ENCODE data around the gene GPATCH8.
"Not testable (repeated sequence)": the region's sequence is repeated elsewhere in the genome, so short reads cannot be mapped to it uniquely, and the experiment has no call there.

Gene GPATCH8

DNA sequence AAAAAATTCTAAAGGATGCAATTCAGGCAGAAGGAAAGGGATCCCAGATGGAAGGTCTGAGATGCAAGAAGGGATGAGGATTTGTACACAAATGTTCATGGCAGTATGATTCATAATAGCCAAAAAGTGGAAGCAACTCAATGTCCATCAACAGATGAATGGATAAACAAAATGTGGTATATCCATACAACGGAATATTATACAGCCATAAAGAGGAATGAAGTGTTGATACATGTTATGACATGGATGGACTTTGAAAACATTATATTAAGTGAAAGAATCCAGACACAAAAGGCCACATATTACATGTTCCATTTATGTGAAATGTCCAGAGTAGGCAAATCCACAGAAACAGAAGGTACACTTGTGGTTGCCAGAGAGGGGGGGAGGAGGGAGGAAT is 23.9 kb upstream of the GPATCH8 start:
- no peak for DNase-seq (ENCODE audit: low read depth in 2 of 2)

DNA sequence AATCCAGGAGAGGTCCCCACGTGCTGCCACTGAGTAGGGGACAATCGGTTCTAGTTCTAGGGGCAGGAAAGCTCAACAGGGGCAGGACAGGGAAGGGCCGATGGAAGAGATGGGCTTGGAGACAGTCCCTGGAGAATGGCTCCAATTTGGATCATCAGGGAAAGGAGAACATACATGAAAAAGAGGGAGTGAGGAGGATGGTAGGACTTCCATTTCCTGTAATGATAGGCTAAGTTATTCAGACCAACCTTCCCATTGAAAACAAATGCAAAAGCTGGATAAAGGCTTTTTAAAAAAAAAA is 20.4 kb upstream of the GPATCH8 start:
- no peak for DNase-seq (ENCODE audit: low read depth in 2 of 2)

DNA sequence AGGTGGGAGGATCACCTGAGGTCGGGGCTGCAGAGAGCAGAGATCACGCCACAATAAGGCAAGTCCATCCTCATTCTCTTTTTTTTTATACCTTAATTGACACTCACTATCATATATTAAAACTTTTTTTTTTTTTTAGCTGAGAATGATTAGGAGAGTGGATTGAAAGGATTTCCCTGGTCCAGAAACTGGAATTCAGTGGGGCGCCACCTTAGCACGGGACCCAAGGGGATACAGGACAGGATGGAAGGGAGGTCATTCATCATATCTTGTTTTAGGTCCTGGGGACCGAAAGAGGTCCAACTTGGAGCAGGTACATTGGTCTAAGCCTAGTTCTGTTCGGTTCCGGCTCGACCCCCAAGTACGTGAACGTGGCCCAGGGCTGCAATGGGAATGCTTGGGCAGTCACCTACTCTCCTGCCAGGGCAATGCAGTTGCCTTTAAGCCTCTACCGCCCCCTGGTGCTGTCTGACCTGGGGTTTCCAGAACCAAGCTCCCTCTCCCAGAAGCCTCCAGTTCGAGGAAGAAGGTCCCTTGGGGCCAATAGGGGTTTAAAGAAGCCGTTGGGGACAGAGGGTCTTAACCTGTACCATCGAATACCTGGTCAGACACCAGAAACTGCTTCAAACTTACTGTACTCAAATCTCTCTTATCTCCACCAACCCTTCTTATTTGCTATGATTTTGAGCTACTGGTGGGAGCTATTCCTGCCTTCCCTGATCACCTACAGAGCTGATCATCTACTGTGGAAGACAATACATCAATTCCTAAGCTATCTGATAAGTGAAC is 19.9 kb upstream of the GPATCH8 start:
- no peak for DNase-seq (ENCODE audit: low read depth in 2 of 2)

DNA sequence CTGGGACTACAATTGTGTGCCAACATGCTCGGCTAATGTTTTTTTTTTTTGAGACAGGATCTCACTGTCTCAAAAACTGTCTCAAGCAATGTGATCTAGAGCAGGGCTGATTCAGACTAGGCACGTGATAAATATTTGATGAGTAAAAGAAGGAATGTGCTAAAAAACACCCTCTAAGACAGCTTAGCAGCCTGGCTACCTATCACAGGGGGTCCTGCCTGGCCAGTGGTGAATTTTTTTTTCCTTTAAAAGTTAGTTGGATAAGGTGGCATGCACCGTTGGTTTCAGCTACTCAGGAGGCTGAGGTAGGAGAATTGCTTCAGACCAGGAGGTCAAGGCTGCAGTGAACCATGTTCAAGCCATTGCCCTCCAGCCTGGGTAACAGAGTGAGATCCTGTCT is 14.8 kb upstream of the GPATCH8 start:
- no peak for DNase-seq (ENCODE audit: low read depth in 2 of 2)

DNA sequence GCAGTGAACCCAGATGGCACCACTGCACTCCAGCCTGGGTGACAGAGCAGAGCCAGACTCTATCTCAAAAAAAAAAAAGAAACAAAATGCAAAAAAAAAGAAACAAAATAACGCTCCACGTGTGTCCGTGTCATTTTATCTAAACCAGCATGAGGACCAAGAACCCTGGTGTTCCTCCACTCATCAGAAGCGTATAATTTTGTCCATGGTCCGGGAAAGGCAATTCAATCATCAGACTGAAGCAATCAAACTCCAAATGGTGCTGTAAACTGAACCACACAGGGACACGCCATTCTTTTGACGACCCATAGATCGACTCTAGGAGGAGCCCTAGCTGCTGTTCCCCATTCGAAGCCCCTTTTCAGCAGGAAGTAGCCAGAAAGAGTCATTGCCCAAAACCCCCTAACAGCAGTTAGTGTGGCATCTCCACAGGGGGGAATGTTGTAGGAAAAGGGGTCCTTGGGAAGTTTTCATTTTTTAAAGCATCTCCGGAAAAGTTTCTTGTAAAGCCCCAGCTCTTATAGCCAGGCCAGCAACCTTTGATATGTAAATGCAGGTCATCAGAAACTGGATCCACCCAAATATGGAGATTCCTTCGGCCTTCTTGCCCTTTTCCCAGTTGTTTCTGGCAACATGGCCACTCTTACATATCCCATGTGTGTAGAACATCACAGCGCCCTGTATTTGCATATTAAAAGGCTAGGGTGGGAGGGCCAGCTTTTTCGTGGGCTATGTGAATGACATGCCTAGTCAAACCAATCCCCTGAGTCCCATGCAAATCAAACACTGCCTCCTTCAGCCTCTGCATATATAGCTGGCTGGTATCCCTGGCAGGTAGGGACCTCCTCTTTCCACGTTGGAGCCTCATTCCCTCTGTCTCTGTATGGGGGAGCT is 8.3 kb upstream of the GPATCH8 start:
- DNase-seq (ENCODE audit: low read depth in 2 of 2), result not testable (repeated sequence)

DNA sequence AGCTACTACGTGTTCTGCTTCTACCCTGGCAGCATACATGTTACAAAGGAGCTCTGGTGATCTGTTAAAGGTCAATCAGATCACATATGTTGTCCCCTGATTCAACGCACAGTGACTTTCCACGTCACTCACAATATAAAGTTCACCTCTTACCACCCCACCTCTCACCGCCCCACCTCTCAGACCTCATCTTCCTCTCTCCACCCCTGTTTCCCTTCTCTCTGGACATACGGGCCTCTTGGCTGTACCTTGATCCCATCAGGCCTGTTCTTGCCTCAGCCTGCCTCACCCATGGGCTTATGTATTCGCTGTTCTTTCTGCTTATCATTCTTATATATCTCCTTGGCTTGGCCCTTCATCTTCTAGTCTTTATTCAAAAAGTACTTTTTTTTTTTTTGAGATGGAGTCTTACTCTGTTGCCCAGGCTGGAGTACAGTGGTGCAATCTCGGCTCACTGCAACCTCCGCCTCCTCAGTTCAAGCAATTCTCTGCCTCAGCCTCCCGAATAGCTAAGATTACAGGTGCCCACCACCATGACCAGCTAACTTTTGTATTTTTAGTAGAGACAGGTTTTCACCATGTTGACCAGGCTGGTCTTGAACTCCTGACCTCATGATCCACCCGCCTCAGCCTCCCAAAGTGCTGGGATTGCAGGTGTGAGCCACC is 3.9 kb upstream of the GPATCH8 start:
- not testable (repeated sequence) for DNase-seq (ENCODE audit: low read depth in 2 of 2)

DNA sequence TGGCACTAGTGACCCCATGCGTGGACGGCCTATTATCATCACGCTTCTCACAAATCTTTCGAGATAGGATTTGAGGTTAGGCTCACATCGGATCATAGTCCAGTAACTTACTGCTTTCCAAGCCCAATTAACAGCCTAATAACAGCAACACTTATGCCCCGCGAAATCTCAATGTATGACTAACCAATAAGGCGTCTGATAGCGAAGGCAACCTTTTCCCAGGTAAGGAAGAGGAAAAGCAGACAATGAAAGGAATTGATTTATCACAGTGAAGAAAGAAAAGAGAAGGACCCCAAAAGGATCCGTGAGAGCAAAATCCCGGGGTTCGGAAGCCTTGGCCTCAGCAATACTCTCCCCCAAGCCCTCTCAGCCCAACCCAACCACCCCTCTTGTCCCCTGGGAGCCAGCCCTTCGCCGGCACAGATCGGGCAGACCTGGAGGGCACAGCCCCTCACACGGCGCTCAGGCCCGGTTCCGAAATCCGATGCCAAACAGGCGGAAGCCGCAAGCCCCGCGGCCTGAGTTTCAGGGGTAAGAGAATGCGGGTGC is 534 bp downstream of the GPATCH8 start:
- DNase-seq (ENCODE audit: low read depth in 2 of 2), result no peak

DNA sequence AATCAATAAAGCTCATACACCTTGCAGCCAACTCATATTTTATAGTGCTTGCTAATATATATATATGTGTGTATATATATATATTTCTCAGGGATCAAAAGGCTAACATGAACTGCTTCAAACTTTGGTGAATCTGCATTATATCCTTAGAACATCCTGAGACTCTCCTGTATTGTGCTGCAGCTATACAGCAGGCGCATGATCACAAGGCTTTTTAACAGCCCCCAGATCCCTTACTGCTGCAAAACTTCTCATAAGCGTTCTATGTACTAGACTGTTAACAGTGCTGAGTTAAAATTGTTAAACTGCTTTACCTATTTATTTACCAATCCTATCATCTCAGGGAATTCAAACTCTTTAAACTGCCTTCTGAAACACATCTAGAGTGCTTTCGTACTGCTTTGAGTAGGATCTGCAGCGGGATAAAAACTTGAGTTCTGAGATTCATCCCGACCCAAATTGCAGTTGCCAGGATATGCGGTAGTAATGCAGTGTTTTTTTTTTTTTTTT is 1.3 kb downstream of the GPATCH8 start:
- no peak for DNase-seq (ENCODE audit: low read depth in 2 of 2)

DNA sequence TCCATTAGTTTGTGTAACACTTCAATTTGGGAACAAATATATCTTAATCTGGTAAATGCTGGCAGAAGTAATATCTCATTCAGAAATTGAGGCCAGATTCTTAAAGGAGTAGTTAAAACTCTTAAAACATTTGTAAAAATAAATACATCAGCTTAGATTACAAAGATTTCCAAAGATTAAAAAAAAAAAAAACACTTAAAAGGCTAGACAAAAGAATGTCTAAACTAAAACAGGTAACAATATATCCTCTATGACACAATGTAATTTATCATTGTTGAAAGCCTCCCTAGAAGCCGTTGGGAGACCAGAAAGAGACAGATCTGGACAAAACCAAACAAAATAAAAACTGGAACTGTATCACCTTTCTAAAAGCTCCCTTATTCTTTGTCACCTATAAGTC is 3.5 kb downstream of the GPATCH8 start:
- no peak for DNase-seq (ENCODE audit: low read depth in 2 of 2)

DNA sequence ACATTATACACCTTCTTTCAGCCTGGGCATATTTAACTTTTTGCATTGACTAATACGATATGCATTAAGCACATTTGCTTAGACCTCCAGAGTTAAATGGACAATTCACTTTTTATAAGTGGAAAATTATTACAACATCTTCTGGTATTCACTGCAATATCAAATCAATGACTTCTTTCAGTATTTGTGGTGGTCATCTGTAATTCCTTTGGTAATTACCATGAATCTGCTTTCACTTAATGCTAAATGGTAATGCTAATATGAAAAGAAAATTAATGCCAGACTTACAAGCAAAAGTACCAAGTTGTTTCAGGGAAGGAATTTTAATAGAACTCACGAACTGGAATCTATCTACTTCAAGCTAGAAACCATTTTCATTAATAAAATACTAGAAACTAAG is 6.4 kb downstream of the GPATCH8 start:
- no peak for DNase-seq (ENCODE audit: low read depth in 2 of 2)

DNA sequence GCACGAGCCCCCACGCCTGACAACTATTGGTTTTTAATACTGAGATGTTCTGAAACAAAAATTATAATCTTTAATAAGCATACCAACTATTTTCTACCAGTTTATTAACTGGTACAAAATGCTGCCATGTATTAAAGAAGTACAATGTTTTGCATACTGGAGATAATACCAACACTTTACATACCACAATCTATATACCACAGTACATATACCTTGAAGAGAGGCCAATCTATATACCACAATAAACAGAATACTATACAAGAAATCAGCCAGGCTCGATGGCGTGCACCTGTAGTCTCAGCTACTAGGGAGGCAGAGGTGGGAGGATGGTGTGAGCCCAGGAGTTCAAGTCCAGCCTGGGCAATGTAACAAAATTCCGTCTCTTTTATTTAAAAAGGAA is 9.9 kb downstream of the GPATCH8 start:
- DNase-seq (ENCODE audit: low read depth in 2 of 2), result no peak

DNA sequence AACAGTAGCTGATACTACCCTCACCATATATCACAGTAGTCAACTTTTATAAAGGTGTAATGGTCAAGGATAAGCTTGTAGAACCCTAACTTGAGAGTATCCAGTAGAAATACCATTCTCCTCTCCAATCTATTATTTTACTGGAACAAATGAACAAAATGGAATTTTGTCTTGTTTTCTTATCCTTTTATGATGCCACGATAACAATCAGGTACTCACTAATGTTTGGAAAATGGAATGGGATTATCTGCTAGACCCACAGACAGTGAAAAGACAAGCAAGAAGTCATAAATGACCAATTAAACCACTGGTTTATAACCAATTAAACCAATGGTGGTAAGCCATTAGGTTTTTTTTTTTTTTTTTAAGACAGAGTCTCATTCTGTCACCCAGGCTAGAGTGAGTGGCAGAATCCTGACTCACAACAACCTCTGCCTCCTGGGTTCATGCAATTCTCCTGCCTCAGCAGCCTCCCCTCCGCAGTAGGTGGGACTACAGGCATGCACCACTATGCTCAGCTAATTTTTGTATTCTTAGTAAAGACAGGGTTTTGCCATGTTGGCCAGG is 10.4 kb downstream of the GPATCH8 start:
- no peak for DNase-seq (ENCODE audit: low read depth in 2 of 2)

DNA sequence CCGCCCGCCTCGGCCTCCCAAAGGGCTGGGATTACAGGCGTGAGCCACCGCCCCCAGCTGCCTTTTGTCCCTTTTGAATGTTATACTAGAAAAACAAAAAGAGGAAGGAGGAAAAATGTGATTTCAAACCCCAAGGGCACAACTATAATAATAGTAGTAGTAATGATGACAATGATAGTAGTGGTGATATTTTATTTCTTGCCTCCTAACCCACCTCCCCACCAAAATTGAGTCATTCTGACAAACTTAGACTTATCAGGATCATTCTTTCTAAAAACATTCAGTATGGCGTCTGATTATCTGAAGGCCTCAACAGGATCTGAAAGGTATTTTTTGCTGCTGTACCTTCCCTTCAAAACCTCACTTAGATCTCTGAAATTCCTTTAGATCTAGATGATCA is 13.6 kb downstream of the GPATCH8 start:
- DNase-seq (ENCODE audit: low read depth in 2 of 2), result no peak

DNA sequence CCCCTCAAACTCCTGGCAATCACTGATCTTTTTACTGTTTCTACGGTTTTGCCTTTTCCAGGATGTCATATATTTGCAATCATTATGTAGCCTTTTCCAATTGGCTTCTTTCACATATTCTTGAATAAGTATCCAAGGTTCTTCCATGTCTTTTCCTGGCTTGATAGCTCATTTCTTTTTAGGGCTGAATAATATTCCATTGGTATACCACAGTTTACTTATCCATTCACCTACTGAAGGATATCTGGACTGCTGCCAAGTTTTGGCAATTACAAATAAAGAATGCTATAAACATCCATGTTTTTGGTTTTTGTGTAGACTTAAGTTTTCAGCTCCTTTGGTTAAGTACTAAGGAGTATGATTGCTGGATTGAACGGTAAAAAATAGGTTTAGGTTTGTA is 16.0 kb downstream of the GPATCH8 start:
- DNase-seq (ENCODE audit: low read depth in 2 of 2), result no peak

DNA sequence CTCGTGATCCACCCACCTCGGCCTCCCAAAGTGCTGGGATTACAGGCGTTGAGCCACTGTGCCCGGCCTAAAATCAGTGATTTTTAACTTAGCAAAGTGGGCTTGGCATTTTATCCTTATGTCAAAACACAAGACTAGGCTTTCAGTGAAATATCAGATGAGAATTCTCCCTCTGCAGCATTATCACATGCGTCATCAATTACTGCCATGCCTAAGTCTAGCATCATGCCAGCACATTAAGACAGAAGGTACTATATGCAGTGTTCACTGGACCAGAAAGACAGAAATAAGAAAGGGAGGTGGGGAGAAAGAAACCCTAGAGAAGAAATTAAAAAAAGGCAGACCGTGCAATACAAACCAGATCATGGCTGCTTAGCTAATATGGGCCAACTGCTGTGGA is 29.8 kb downstream of the GPATCH8 start:
- no peak for DNase-seq (ENCODE audit: low read depth in 2 of 2)

DNA sequence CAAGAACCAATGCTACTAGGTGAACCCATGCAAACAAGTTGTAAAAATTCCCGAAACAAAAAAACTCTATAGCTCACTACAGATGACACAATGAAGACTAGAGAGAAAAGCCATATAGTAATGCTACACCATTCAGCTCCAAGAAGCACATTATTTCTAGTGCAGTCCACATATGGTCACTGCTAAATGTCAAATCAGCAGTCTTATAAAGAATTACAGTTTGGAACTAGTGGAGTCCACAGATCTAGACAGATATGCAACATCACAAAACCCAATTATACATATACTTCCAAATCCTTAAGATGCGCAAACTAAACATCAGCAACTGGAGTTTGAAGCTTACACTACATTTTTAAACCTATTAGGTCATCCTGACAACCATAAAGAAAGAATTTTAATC is 33.5 kb downstream of the GPATCH8 start:
- DNase-seq (ENCODE audit: low read depth in 2 of 2), result no peak

DNA sequence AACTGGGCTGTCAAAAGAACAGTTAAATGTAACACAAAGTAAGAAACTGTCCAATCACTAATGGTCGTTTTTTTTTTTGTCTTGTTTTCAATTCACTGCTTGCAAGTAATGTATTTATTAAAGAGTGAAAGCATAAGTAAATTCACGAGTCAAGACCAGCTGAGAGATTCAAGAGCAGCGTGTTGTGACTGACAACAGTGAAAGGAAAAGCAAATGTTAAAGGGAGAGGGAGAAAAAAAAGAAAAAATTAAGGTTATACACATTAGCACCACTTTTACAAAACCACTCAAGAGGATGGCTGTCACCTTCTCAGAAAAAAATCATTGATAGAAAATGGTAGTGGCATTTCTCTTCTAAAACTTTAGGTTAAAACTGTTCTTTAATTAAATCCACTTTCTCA is 36.1 kb downstream of the GPATCH8 start:
- DNase-seq (ENCODE audit: low read depth in 2 of 2), result no peak

DNA sequence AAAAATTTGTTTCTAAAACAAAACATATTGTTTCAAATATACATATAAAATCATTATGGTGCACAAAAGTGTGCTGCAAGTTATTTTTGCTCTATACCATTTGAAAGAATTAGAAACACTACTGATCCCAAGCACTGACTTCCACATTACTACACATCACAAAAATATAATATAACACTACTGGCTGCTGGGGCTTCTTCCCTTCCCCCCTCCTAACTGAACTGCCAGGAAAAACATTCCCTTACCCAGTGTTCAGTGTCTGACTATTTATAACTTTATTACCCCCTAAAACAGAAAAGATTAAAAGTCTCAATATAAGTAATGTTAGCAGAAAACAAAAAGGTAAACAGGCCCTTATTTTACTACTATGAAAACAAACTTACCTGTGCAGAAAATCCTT is 36.9 kb downstream of the GPATCH8 start:
- DNase-seq (ENCODE audit: low read depth in 2 of 2), result no peak

DNA sequence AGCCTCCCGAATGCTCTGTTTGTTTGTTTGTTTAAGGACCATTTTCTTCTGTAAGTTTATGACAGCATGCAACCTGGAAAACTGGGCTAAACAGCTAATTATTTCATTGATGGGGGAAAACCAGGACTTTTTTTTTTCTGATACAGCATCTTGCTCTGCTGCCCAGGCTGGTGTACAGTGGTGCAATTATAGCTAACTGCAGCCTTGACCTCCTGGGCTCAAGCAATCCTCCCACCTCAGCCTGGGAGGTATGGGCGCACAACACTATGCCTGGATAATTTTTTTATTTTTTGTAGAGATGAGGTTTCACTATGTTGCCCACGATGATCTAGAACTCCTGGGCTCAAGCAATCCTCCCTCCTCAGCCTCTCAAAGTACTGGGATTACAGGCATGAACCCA is 37.3 kb downstream of the GPATCH8 start:
- no peak for DNase-seq (ENCODE audit: low read depth in 2 of 2)

DNA sequence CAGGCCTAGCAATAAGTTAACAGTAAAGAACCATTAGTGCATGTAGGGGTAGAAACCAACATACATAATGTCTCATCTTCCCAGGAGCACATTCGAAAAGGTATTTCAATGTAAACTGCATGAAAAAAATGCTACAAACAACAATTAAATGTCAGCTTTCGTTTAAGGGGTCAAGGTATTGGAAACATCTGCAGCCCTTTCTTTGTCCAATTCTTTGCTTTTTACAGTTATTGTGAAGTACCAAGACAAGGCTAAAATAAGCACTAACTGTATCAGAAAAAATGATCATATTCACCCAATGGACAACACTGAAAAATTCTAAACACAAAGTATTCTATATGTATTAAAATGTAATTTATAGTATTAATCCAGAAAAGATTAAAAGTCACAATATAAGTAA is 37.9 kb downstream of the GPATCH8 start:
- no peak for DNase-seq (ENCODE audit: low read depth in 2 of 2)

DNA sequence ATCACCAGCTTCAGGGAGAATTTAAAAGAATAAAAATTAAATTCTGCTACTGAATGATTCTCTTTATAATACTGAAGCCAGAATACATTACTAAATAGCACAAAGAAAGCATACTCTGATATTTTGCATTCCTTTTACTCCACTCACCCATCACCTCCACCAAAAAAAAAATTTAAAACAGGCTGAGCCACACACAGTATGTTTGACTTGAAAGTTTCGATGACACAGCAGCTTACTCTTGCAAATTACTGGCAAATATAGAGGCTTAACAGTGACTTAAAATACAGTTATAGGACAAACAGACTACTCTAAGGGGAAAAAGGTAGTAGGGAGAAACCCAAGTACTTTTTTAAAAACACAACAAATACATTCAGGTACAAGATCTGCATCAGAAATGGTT is 39.2 kb downstream of the GPATCH8 start:
- no peak for DNase-seq (ENCODE audit: low read depth in 2 of 2)

DNA sequence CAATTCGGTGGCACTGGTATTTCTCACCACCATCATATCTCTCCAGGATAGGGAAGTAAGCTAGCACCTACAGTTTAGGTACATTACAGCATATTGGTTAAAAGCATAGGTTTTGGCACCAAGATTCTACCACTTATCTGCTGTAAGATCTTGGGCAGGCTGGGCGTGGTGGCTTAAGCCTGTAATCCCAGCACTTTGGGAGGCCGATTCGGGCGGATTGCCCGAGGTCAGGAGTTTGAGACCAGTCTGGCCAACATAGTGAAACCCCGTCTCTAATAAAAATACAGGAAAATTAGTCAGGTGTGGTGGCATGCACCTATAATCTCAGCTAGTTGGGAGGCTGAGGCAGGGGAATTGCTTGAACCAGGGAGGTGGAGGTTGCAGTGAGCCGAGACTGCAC is 51.4 kb downstream of the GPATCH8 start:
- DNase-seq (ENCODE audit: low read depth in 2 of 2), result no peak
